Measurements from ENCODE around the gene KBTBD2. TPM values are rescaled to one million over a fixed set of nuclear protein-coding genes. Genes with fewer than 3 reads are reported as not detected.
A peak's percentile ranks its signal among the peaks of the same experiment; 100 is the strongest.

KBTBD2 gene
- polyA plus RNA-seq, 2 donors = 12.1 to 12.5 TPM

GRCh38 chr7:32896564-32897347 lies 5.2 kb upstream of the KBTBD2 start:
- Histone ChIP-seq H3K9me3 (ENCODE audit: control insufficient read depth in 2 of 2, insufficient read depth in 1 of 2, low read depth in 1 of 2, low read length in 1 of 2) (no peaks in the 10 kb centered on the region), H3K36me3 (ENCODE audit: control insufficient read depth in 2 of 2, insufficient read depth in 2 of 2, low read length in 1 of 2) (no peaks in the 10 kb centered on the region), H3K4me3 (ENCODE audit: low read depth in 1 of 2, low read length in 2 of 2) (no peak overlapping the region), H3K27ac (ENCODE audit: low read depth in 2 of 2, low read length in 1 of 2) (no peak overlapping the region), H3K4me1 (ENCODE audit: control insufficient read depth in 2 of 2, insufficient read depth in 2 of 2, low read length in 1 of 2) (peaks cover 0 to 2% of the 10 kb centered on the region in 2 donors), H3K27me3 (ENCODE audit: control insufficient read depth in 1 of 2, insufficient read depth in 2 of 2, low read length in 2 of 2) (no peaks in the 10 kb centered on the region)
- WGBS, 2 donors = 91 to 94% methylated on average over 6 of the region's 6 CpGs

- H3K4me3 ChIP-seq (ENCODE audit: low read depth in 1 of 2, low read length in 2 of 2) = no peak overlapping the region
- no peaks in the 10 kb centered on the region for H3K27me3 ChIP-seq (ENCODE audit: control insufficient read depth in 1 of 2, insufficient read depth in 2 of 2, low read length in 2 of 2)
- no peaks in the 10 kb centered on the region for H3K36me3 ChIP-seq (ENCODE audit: control insufficient read depth in 2 of 2, insufficient read depth in 2 of 2, low read length in 1 of 2)
- H3K9me3 ChIP-seq (ENCODE audit: control insufficient read depth in 2 of 2, insufficient read depth in 1 of 2, low read depth in 1 of 2, low read length in 1 of 2) = no peaks in the 10 kb centered on the region
- H3K4me1 ChIP-seq (ENCODE audit: control insufficient read depth in 2 of 2, insufficient read depth in 2 of 2, low read length in 1 of 2) = peaks cover 0 to 2% of the 10 kb centered on the region in 2 donors
- 78 to 81% methylated on average over 4 of the region's 4 CpGs for WGBS, 2 donors
- no peak overlapping the region for H3K27ac ChIP-seq (ENCODE audit: low read depth in 2 of 2, low read length in 1 of 2)
Observed at GRCh38 chr7:32894171-32894570, 2.6 kb upstream of the KBTBD2 start.

DNA sequence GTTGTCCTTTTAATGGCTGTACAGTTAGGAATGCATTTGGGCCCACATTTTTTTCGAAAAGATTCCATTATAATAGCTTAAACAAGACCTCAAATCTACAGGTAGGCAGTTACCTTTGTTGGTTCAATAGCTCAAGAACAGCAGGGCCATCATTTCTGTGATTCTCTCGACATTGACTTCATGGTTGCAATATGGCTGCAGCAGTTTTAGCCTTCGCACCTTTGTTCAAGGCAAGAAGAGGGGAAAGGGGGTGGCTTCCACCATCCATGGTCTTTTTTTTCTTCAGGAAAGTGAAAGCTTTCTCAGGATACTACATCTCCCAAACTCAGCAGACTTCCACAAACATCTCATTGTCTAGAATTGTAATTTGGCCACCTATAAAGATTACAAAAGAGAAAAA lies 2.2 kb upstream of the KBTBD2 start:
- Histone ChIP-seq H3K27ac (ENCODE audit: low read depth in 2 of 2, low read length in 1 of 2) (peak overlapping the region in 1 of 2 donors; percentile 42), H3K9me3 (ENCODE audit: control insufficient read depth in 2 of 2, insufficient read depth in 1 of 2, low read depth in 1 of 2, low read length in 1 of 2) (no peaks in the 10 kb centered on the region), H3K4me3 (ENCODE audit: low read depth in 1 of 2, low read length in 2 of 2) (no peak overlapping the region), H3K36me3 (ENCODE audit: control insufficient read depth in 2 of 2, insufficient read depth in 2 of 2, low read length in 1 of 2) (no peaks in the 10 kb centered on the region), H3K27me3 (ENCODE audit: control insufficient read depth in 1 of 2, insufficient read depth in 2 of 2, low read length in 2 of 2) (no peaks in the 10 kb centered on the region), H3K4me1 (ENCODE audit: control insufficient read depth in 2 of 2, insufficient read depth in 2 of 2, low read length in 1 of 2) (peaks cover 0 to 2% of the 10 kb centered on the region in 2 donors)
- WGBS, 2 donors = 91 to 93% methylated on average over 3 of the region's 3 CpGs

DNA sequence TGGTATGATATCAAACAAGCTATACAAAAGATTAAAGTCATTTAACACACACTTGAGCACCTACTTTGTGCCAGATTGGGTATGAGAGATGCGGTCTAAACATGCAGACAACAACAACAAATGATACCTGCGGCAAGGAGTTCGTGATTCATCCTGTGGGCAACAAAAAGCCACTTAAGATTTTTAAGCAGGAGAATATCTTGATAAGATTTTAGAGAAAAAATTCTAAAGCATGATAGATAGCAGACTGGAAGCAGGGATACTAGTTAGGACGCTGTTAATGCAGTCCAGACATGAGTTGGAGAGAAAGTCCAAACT lies 1.6 kb upstream of the KBTBD2 start:
- H3K36me3 ChIP-seq (ENCODE audit: control insufficient read depth in 2 of 2, insufficient read depth in 2 of 2, low read length in 1 of 2) = no peaks in the 10 kb centered on the region
- WGBS, 2 donors = 34 to 42% methylated on average over 4 of the region's 4 CpGs
- H3K4me1 ChIP-seq (ENCODE audit: control insufficient read depth in 2 of 2, insufficient read depth in 2 of 2, low read length in 1 of 2) = peaks cover 0 to 2% of the 10 kb centered on the region in 2 donors
- no peaks in the 10 kb centered on the region for H3K9me3 ChIP-seq (ENCODE audit: control insufficient read depth in 2 of 2, insufficient read depth in 1 of 2, low read depth in 1 of 2, low read length in 1 of 2)
- peak overlapping the region in 1 of 2 donors; percentile 46 for H3K27ac ChIP-seq (ENCODE audit: low read depth in 2 of 2, low read length in 1 of 2)
- no peaks in the 10 kb centered on the region for H3K27me3 ChIP-seq (ENCODE audit: control insufficient read depth in 1 of 2, insufficient read depth in 2 of 2, low read length in 2 of 2)
- H3K4me3 ChIP-seq (ENCODE audit: low read depth in 1 of 2, low read length in 2 of 2) = peak overlapping the region in 1 of 2 donors; percentile 70

- WGBS, 2 donors = 0 to 2% methylated on average over 22 of the region's 22 CpGs
- H3K9me3 ChIP-seq (ENCODE audit: control insufficient read depth in 2 of 2, insufficient read depth in 1 of 2, low read depth in 1 of 2, low read length in 1 of 2) = no peaks in the 10 kb centered on the region
Observed at GRCh38 chr7:32892521-32893206, 1.1 kb upstream of the KBTBD2 start.

GRCh38 chr7:32891800-32892520 lies 400 bp upstream of the KBTBD2 start:
- Histone ChIP-seq H3K27ac (ENCODE audit: low read depth in 2 of 2, low read length in 1 of 2) (peak overlapping the region; percentile 96 to 100), H3K4me1 (ENCODE audit: control insufficient read depth in 2 of 2, insufficient read depth in 2 of 2, low read length in 1 of 2) (peaks cover 0 to 2% of the 10 kb centered on the region in 2 donors), H3K9me3 (ENCODE audit: control insufficient read depth in 2 of 2, insufficient read depth in 1 of 2, low read depth in 1 of 2, low read length in 1 of 2) (no peaks in the 10 kb centered on the region), H3K4me3 (ENCODE audit: low read depth in 1 of 2, low read length in 2 of 2) (peak overlapping the region; percentile 70 to 90), H3K27me3 (ENCODE audit: control insufficient read depth in 1 of 2, insufficient read depth in 2 of 2, low read length in 2 of 2) (no peaks in the 10 kb centered on the region), H3K36me3 (ENCODE audit: control insufficient read depth in 2 of 2, insufficient read depth in 2 of 2, low read length in 1 of 2) (no peaks in the 10 kb centered on the region)
- WGBS, 2 donors = 1% methylated on average over 44 to 85 of the region's 85 CpGs

More at GRCh38 chr7:32892521-32893206, 1.1 kb upstream of the KBTBD2 start:
- H3K4me3 ChIP-seq (ENCODE audit: low read depth in 1 of 2, low read length in 2 of 2) = peak overlapping the region; percentile 70 to 90
- peak overlapping the region; percentile 96 to 100 for H3K27ac ChIP-seq (ENCODE audit: low read depth in 2 of 2, low read length in 1 of 2)
- no peaks in the 10 kb centered on the region for H3K27me3 ChIP-seq (ENCODE audit: control insufficient read depth in 1 of 2, insufficient read depth in 2 of 2, low read length in 2 of 2)
- peaks cover 0 to 2% of the 10 kb centered on the region in 2 donors for H3K4me1 ChIP-seq (ENCODE audit: control insufficient read depth in 2 of 2, insufficient read depth in 2 of 2, low read length in 1 of 2)
- no peaks in the 10 kb centered on the region for H3K36me3 ChIP-seq (ENCODE audit: control insufficient read depth in 2 of 2, insufficient read depth in 2 of 2, low read length in 1 of 2)

- H3K4me1 ChIP-seq (ENCODE audit: control insufficient read depth in 2 of 2, insufficient read depth in 2 of 2, low read length in 1 of 2) = peaks cover 0 to 2% of the 10 kb centered on the region in 2 donors
- H3K27me3 ChIP-seq (ENCODE audit: control insufficient read depth in 1 of 2, insufficient read depth in 2 of 2, low read length in 2 of 2) = no peaks in the 10 kb centered on the region
- no peaks in the 10 kb centered on the region for H3K9me3 ChIP-seq (ENCODE audit: control insufficient read depth in 2 of 2, insufficient read depth in 1 of 2, low read depth in 1 of 2, low read length in 1 of 2)
- H3K4me3 ChIP-seq (ENCODE audit: low read depth in 1 of 2, low read length in 2 of 2) = peak overlapping the region; percentile 70 to 90
- no peaks in the 10 kb centered on the region for H3K36me3 ChIP-seq (ENCODE audit: control insufficient read depth in 2 of 2, insufficient read depth in 2 of 2, low read length in 1 of 2)
- peak overlapping the region; percentile 96 to 100 for H3K27ac ChIP-seq (ENCODE audit: low read depth in 2 of 2, low read length in 1 of 2)
- WGBS, 2 donors = 0% methylated on average over 8 of the region's 8 CpGs
Observed at GRCh38 chr7:32890793-32891042, 842 bp downstream of the KBTBD2 start.

DNA sequence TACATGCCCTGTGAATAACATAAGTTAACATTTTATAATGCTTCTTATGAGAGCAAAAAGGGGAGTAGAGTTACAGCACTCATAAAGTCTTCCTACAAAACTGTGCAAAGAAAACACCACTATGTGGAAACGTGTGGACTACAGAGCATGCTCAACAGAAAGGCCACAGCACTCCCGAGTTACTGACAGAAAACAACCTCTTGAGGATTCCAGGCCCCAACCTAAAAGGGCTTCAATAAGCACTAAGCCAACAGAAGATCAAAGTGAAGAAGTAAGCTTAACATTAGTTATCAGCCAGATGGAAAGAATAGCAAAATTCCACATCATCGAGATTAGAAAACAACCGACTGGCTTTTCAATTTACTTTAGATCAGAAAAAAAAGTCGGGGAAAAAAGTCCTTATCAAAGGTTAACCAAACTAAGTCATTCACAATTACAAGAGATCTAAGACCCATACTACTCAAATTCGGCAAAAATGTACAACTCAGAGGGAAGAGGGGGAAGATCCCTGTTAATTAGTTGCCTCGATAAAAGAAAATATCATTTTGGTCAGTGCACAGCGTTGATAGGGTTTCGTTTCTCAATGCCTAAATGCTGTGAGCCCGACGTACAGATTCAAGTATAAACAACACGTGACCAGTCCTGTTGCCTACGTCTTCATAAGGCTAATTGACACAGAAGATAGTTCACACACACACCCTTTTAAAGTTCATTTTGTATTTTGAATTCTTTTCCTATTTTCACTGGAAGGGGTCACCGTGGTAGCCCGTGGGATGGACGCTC lies 1.4 kb downstream of the KBTBD2 start:
- no peaks in the 10 kb centered on the region for H3K36me3 ChIP-seq (ENCODE audit: control insufficient read depth in 2 of 2, insufficient read depth in 2 of 2, low read length in 1 of 2)
- H3K9me3 ChIP-seq (ENCODE audit: control insufficient read depth in 2 of 2, insufficient read depth in 1 of 2, low read depth in 1 of 2, low read length in 1 of 2) = no peaks in the 10 kb centered on the region
- H3K27me3 ChIP-seq (ENCODE audit: control insufficient read depth in 1 of 2, insufficient read depth in 2 of 2, low read length in 2 of 2) = no peaks in the 10 kb centered on the region
- WGBS, 2 donors = 0 to 1% methylated on average over 16 of the region's 16 CpGs
- peak overlapping the region; percentile 70 to 90 for H3K4me3 ChIP-seq (ENCODE audit: low read depth in 1 of 2, low read length in 2 of 2)
- peaks cover 0 to 2% of the 10 kb centered on the region in 2 donors for H3K4me1 ChIP-seq (ENCODE audit: control insufficient read depth in 2 of 2, insufficient read depth in 2 of 2, low read length in 1 of 2)
- peak overlapping the region; percentile 96 to 100 for H3K27ac ChIP-seq (ENCODE audit: low read depth in 2 of 2, low read length in 1 of 2)

GRCh38 chr7:32888505-32888904 lies 3.1 kb downstream of the KBTBD2 start:
- H3K4me3 ChIP-seq (ENCODE audit: low read depth in 1 of 2, low read length in 2 of 2) = no peak overlapping the region
- H3K36me3 ChIP-seq (ENCODE audit: control insufficient read depth in 2 of 2, insufficient read depth in 2 of 2, low read length in 1 of 2) = no peaks in the 10 kb centered on the region
- WGBS, 2 donors = 86 to 91% methylated on average over 6 of the region's 6 CpGs
- H3K27me3 ChIP-seq (ENCODE audit: control insufficient read depth in 1 of 2, insufficient read depth in 2 of 2, low read length in 2 of 2) = no peaks in the 10 kb centered on the region
- peaks cover 0 to 2% of the 10 kb centered on the region in 2 donors for H3K4me1 ChIP-seq (ENCODE audit: control insufficient read depth in 2 of 2, insufficient read depth in 2 of 2, low read length in 1 of 2)
- H3K9me3 ChIP-seq (ENCODE audit: control insufficient read depth in 2 of 2, insufficient read depth in 1 of 2, low read depth in 1 of 2, low read length in 1 of 2) = no peaks in the 10 kb centered on the region
- no peak overlapping the region for H3K27ac ChIP-seq (ENCODE audit: low read depth in 2 of 2, low read length in 1 of 2)
